NB4 (cell line): ENCODE data around the gene TEX264.

Source experiments
- DNase-seq: peaks from one replicate; pipeline ENCODE4 v3.0.0; 2010; ENCODE audit warnings: low read depth
- H3K4me3 ChIP-seq: one replicate; pipeline ENCODE4 v1.5.1; 2011; ENCODE audit warnings: mild to moderate bottlenecking, low read depth, low read length, moderate library complexity
- MYC ChIP-seq: IDR thresholded peaks from 2 replicates; pipeline ENCODE4 v1.6.1; 2011; ENCODE audit warnings: low read depth, low read length
- POLR2A ChIP-seq: IDR thresholded peaks from 2 replicates; pipeline ENCODE4 v1.6.1; 2011; ENCODE audit warnings: mild to moderate bottlenecking; ENCODE audit not compliant: insufficient read length; ENCODE audit errors: extremely low read depth
- TF ChIP-seq, protein P1 (sequence below): IDR thresholded peaks from one replicate; pipeline ENCODE4 v1.5.1; 2012; ENCODE audit warnings: low read depth, low read length
- TF ChIP-seq, protein P2 (sequence below): IDR thresholded peaks from 2 replicates; pipeline ENCODE4 v1.6.1; 2011; ENCODE audit warnings: low read depth, low read length

Gene TEX264

DNA sequence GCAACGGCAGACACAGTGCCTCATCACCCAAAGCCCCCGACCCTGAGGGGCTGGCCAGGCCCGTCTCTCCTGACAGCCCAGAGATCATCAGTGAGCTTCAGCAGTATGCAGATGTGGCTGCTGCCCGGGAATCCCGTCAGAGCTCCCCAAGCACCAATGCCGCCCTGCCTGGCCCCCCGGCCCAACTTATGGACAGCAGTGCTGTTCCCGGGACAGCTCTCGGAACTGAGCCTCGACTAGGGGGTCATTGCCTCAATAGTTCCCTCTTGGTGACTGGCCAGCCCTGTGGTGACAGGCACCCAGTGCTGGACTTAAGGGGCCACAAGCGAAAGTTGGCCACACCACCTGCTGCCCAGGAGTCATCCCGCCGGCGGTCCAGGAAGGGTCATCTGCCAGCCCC lies 8.6 kb upstream of the TEX264 start:
- TF ChIP-seq POLR2A (no peak), MYC (no peak)
- TF ChIP-seq, protein P1, sequence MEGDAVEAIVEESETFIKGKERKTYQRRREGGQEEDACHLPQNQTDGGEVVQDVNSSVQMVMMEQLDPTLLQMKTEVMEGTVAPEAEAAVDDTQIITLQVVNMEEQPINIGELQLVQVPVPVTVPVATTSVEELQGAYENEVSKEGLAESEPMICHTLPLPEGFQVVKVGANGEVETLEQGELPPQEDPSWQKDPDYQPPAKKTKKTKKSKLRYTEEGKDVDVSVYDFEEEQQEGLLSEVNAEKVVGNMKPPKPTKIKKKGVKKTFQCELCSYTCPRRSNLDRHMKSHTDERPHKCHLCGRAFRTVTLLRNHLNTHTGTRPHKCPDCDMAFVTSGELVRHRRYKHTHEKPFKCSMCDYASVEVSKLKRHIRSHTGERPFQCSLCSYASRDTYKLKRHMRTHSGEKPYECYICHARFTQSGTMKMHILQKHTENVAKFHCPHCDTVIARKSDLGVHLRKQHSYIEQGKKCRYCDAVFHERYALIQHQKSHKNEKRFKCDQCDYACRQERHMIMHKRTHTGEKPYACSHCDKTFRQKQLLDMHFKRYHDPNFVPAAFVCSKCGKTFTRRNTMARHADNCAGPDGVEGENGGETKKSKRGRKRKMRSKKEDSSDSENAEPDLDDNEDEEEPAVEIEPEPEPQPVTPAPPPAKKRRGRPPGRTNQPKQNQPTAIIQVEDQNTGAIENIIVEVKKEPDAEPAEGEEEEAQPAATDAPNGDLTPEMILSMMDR = no peak
- TF ChIP-seq, protein P2, sequence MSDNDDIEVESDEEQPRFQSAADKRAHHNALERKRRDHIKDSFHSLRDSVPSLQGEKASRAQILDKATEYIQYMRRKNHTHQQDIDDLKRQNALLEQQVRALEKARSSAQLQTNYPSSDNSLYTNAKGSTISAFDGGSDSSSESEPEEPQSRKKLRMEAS = no peak
- no peak for DNase-seq
- no peak overlapping the region for H3K4me3 ChIP-seq

DNA sequence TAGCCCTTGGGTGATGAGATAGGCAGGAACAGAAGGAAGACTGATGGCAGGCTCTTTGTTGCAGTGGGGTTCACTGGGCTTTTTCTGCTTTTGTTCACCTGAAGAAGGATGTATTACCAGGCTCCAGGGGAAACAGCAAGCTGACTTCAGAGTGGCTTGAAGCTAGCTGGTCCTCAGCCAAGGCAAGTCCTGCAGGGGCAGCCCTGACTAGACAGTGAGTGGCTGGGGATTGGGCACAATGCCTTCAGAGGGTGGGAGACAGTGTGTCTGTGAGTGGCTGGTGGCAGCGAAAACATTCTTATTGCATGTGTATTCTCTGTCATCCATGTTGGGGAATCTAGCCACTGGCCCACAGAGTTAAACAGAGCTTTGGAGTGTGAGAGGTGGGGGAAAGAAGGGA lies 2.3 kb upstream of the TEX264 start:
- TF ChIP-seq POLR2A (no peak), MYC (no peak)
- TF ChIP-seq, protein P1 = no peak
- TF ChIP-seq, protein P2 = no peak
- H3K4me3 ChIP-seq = no peak overlapping the region
- DNase-seq = peak; percentile 14

DNA sequence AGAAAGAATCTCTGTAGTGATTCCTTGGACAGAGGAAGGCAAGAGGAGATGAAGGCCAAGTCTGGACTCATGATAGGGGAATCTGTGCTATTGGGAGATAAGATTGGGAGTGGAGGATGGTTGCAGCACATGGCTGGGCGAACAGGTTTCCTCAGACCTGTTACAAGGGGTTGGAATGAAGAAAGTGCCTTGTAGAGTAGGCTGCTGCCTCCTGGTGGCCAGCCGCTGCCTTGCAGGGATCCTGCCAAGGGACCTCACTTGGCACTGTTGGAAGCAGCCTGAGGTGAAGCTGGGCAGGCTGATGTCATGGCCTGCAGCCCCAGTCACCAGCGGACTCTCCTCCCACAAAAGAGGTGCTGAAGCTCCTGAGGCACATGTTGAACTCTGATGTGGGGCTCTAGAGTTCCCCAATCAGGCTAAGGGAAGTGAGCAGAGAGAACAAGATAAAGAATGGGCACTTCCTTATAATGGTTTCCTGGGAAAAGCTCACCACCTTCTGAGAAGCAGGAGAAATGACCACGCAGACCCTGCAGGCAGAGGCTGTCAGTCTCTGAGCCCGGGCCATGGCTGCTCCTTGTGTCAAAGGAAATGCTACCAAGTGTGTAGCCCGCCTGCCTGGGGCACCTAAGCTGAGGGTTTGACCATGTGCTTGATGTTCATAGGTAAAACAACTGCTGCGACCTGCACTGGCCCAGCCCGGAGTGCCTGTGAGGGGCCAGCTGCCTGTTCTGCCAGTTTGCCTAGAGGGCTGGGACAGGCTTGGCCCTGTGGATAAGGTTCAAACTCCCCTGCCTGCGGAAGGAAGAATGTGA lies 1.6 kb upstream of the TEX264 start:
- TF ChIP-seq, protein P2 = peak; percentile 82
- no peak for TF ChIP-seq POLR2A
- TF ChIP-seq MYC = peak; percentile 84
- TF ChIP-seq, protein P1 = peak; percentile 96
- no peak overlapping the region for H3K4me3 ChIP-seq
- peak; percentile 88 for DNase-seq

DNA sequence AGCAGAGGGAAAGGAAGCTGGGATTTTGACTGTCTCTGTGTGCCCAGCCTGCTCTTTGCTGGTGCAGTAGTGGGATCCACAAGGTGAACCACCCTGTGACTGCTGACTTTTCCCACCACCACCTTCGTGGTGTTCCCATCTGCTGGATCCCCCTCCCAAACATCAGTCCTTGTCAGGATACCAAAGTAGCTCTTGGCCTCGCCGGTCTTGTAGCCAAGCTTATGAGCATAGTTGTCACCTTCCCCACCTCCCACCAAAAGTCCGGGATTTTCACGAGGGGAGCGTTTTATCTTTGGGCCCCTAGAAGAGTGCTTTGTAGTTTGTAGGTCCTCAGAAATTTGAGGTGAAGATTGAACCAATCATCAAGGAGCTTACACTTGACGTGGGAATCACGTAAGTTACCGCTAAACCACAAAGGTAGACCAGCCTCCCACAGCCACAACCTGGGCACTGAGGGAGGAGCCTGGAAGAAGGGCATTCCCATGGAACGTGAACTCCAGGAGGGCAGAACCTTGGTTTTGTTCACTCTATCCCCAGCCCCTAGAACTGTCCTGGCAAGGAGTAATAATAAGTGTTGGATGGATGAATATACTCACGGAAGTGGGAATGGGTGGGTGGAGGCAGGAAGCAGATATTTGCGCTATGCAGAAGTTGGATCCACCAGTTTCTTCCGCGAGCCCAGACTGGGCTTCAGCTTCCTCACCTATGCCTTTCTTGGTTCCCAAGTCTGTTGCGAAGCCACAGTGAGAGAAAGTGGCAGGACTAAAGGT lies 814 bp upstream of the TEX264 start:
- H3K4me3 ChIP-seq = peak overlapping the region; percentile 62
- TF ChIP-seq, protein P2 = no peak
- TF ChIP-seq, protein P1 = no peak
- TF ChIP-seq POLR2A (no peak), MYC (no peak)
- no peak for DNase-seq

DNA sequence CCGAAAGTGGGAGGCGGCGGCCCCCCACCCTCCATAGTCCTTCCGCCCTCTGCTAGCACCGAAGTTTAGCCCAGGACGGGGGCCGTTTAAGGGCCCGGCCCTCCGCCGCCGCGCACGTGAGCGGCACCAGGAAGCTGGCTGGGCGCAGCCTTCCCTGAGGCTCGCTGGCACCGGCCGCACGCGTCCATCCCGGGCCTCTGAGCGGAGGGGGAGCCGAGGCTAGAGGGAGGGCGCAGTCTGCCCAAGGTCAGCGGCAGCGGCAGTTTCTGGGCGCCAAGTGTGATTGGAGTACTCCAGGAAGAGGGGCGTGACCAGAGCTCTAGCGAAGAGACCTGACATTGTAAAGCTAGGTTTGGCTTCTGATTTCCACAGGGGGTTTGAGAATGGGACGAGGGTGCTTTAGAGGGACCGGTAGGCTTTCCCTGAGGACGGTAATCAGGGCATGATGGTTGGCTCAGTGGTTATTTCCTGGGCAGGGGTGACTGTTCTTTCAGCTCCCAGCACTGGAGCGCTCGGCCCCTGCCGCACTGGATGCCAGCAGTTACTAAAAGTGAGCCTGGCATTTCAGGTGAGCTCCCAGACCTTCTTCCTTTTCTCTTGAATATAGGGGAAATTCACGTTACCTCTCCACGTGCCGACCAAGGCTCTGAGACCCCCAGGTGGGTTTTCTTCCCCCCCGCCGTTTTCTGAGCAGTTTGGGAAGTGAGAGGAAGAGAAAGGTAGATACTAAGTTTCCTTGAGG lies 853 bp downstream of the TEX264 start:
- DNase-seq = peak; percentile 88
- TF ChIP-seq, protein P1 = no peak
- TF ChIP-seq, protein P2 = peak; percentile 48; the same call in 1 of the 2 replicates
- peak; percentile 46 for TF ChIP-seq POLR2A
- peak overlapping the region; percentile 56 for H3K4me3 ChIP-seq
